B cell (primary cell): ENCODE data around the gene PTPRM.

Source experiments
- EZH2 ChIP-seq: IDR thresholded peaks from 2 replicates; pipeline ENCODE4 v1.6.1; 2012; ENCODE audit warnings: borderline replicate concordance, low read depth, mild to moderate bottlenecking, moderate library complexity, low read length; ENCODE audit not compliant: insufficient read depth, poor library complexity, severe bottlenecking
- TF ChIP-seq, protein P1 (sequence below): fragments of 200-600 bp; IDR thresholded peaks from one replicate; pipeline ENCODE4 v1.8.0; 2022; ENCODE audit warnings: antibody characterized with exemption, mild to moderate bottlenecking

DNA sequence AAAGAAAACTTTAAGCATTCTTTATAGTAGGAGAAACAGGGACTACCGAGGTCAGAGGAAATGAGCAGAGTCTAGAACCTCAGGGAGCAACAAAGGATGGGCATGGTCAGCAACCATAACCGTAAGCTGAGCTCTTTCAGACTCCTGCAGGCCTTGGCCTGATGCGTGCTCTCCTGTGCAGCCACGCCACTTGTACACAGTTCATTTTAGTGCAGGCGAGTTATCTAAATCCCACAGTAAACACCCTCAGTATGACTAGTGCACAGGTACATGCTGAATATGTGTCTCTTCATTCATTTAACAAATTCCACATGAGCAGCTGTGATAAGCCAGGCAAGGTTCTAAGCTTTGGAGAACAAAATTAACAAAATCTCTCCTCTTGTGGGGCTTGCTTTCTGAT, 640.9 kb downstream of the PTPRM start:
- TF ChIP-seq, protein P1, sequence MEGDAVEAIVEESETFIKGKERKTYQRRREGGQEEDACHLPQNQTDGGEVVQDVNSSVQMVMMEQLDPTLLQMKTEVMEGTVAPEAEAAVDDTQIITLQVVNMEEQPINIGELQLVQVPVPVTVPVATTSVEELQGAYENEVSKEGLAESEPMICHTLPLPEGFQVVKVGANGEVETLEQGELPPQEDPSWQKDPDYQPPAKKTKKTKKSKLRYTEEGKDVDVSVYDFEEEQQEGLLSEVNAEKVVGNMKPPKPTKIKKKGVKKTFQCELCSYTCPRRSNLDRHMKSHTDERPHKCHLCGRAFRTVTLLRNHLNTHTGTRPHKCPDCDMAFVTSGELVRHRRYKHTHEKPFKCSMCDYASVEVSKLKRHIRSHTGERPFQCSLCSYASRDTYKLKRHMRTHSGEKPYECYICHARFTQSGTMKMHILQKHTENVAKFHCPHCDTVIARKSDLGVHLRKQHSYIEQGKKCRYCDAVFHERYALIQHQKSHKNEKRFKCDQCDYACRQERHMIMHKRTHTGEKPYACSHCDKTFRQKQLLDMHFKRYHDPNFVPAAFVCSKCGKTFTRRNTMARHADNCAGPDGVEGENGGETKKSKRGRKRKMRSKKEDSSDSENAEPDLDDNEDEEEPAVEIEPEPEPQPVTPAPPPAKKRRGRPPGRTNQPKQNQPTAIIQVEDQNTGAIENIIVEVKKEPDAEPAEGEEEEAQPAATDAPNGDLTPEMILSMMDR, result no peak
- no peak for TF ChIP-seq EZH2
